Osteoblast (primary cell): ENCODE results near the gene HACD2. TPM values are rescaled to one million over a fixed set of nuclear protein-coding genes. Genes with fewer than 3 reads are reported as not detected.

ENCODE experiments used
- DNase-seq: peaks from one replicate; pipeline ENCODE4 v3.0.0; 2011; ENCODE audit warnings: low spot score, mixed read lengths; ENCODE audit not compliant: insufficient read length; ENCODE audit errors: missing footprints
- H2AFZ ChIP-seq: 2 replicates; pipeline ENCODE4 v1.6.0; 2011; ENCODE audit warnings: mild to moderate bottlenecking, low read length
- H3K27ac ChIP-seq: 2 replicates; pipeline ENCODE4 v1.5.1; 2011; ENCODE audit warnings: mild to moderate bottlenecking, low read depth, low read length, moderate library complexity
- H3K27me3 ChIP-seq: 2 replicates; pipeline ENCODE4 v1.6.0; 2012; ENCODE audit warnings: mild to moderate bottlenecking, control low read depth, inconsistent platforms, low read length, moderate library complexity; ENCODE audit not compliant: insufficient read depth
- H3K36me3 ChIP-seq: 2 replicates; pipeline ENCODE4 v1.5.1; 2011; ENCODE audit warnings: mild to moderate bottlenecking, low read length, control low read depth, moderate library complexity; ENCODE audit not compliant: insufficient read depth
- H3K4me1 ChIP-seq: 2 replicates; pipeline ENCODE4 v1.5.1; 2011; ENCODE audit warnings: mild to moderate bottlenecking, low read length, control low read depth, moderate library complexity; ENCODE audit not compliant: insufficient read depth
- H3K4me2 ChIP-seq: 2 replicates; pipeline ENCODE4 v1.6.0; 2011; ENCODE audit warnings: mild to moderate bottlenecking, low read length; ENCODE audit not compliant: insufficient read depth
- H3K4me3 ChIP-seq: fragments of 200-600 bp; sonication (generic); 3 replicates; pipeline ENCODE4 v1.5.1; 2012; ENCODE audit warnings: mild to moderate bottlenecking, low read length, inconsistent platforms; ENCODE audit not compliant: insufficient read depth
- H3K79me2 ChIP-seq: 2 replicates; pipeline ENCODE4 v1.6.0; 2012; ENCODE audit warnings: mild to moderate bottlenecking, low read length, control low read depth, inconsistent platforms; ENCODE audit not compliant: insufficient read depth
- H3K9me3 ChIP-seq: 2 replicates; pipeline ENCODE4 v1.5.1; 2011; ENCODE audit warnings: low read depth, low read length, control low read depth
- H4K20me1 ChIP-seq: 2 replicates; pipeline ENCODE4 v1.6.0; 2012; ENCODE audit warnings: mild to moderate bottlenecking, low read length, control low read depth; ENCODE audit not compliant: insufficient read depth
- CTCF ChIP-seq: IDR thresholded peaks from 2 replicates; pipeline ENCODE4 v1.5.1; 2011; ENCODE audit warnings: mild to moderate bottlenecking, low read depth, low read length, moderate library complexity; ENCODE audit errors: extremely low read depth
- total RNA-seq: library from RNA; depleted of rRNA; stranded (reverse); fragments of >200 nt; gene quantifications from 2 replicates; pipeline ENCODE4 v1.2.3, GENCODE V29; 2012

Gene HACD2
- total RNA-seq, 1 donor: 27.5 TPM

GRCh38 chr3:123486460-123486859, 98.4 kb downstream of the HACD2 start:
- H3K9me3 ChIP-seq: no peaks in the 10 kb centered on the region
- DNase-seq: no peak
- no peak overlapping the region for H3K4me2 ChIP-seq
- H3K36me3 ChIP-seq: no peaks in the 10 kb centered on the region
- no peaks in the 10 kb centered on the region for H4K20me1 ChIP-seq
- no peaks in the 10 kb centered on the region for H3K79me2 ChIP-seq
- H3K27me3 ChIP-seq: peaks cover 19% of the 10 kb centered on the region
- TF ChIP-seq CTCF: no peak
- H3K4me3 ChIP-seq: no peak overlapping the region
- no peak overlapping the region for H3K27ac ChIP-seq
- H3K4me1 ChIP-seq: no peaks in the 10 kb centered on the region
- H2AFZ ChIP-seq: no peak overlapping the region

GRCh38 chr3:123485551-123485950, 99.3 kb downstream of the HACD2 start:
- Histone ChIP-seq H3K79me2 (no peaks in the 10 kb centered on the region), H2AFZ (no peak overlapping the region), H3K36me3 (no peaks in the 10 kb centered on the region), H3K4me1 (no peaks in the 10 kb centered on the region), H3K27ac (no peak overlapping the region), H4K20me1 (no peaks in the 10 kb centered on the region), H3K9me3 (no peaks in the 10 kb centered on the region), H3K4me3 (no peak overlapping the region), H3K4me2 (no peak overlapping the region), H3K27me3 (peaks cover 26% of the 10 kb centered on the region)
- no peak for DNase-seq
- no peak for TF ChIP-seq CTCF

- no peak for TF ChIP-seq CTCF
- Histone ChIP-seq H3K4me3 (no peak overlapping the region), H3K4me1 (no peaks in the 10 kb centered on the region), H3K4me2 (no peak overlapping the region), H3K9me3 (no peaks in the 10 kb centered on the region), H4K20me1 (no peaks in the 10 kb centered on the region), H3K27ac (no peak overlapping the region), H3K36me3 (no peaks in the 10 kb centered on the region), H3K79me2 (no peaks in the 10 kb centered on the region), H3K27me3 (peaks cover 42% of the 10 kb centered on the region), H2AFZ (no peak overlapping the region)
- no peak for DNase-seq
These were observed 101.7 kb downstream of the HACD2 start for GRCh38 chr3:123483146-123483545.

GRCh38 chr3:123481722-123482457, 103.0 kb downstream of the HACD2 start:
- Histone ChIP-seq H3K79me2 (no peaks in the 10 kb centered on the region), H3K27ac (no peak overlapping the region), H3K4me2 (no peak overlapping the region), H2AFZ (no peak overlapping the region), H3K4me3 (no peak overlapping the region), H3K9me3 (no peaks in the 10 kb centered on the region), H3K4me1 (no peaks in the 10 kb centered on the region), H3K27me3 (peaks cover 46% of the 10 kb centered on the region), H4K20me1 (no peaks in the 10 kb centered on the region), H3K36me3 (no peaks in the 10 kb centered on the region)
- no peak for TF ChIP-seq CTCF
- DNase-seq: no peak
